Peyer's patch (tissue), 4 donors: Measurements from ENCODE around the gene BICRAL.
"Not testable (repeated sequence)": the region's sequence is repeated elsewhere in the genome, so short reads cannot be mapped to it uniquely, and the experiment has no call there.

Experiments used
- POLR2A ChIP-seq, 2 donors: fragments of 450-650 bp; IDR thresholded peaks; one replicate each; pipeline ENCODE4 v1.5.1; 2017; ENCODE audit warnings: antibody characterized with exemption in 2 of 2, mild to moderate bottlenecking in 2 of 2, moderate library complexity in 2 of 2
- TF ChIP-seq, protein P1 (sequence below), 6 experiments: fragments of 450-650 bp in 4 of 6; fragments of 200-600 bp in 2 of 6; sonication (generic) in 1 of 6; IDR thresholded peaks; one replicate each; pipeline ENCODE4 v1.5.1; 2017 to 2019; ENCODE audit warnings: antibody characterized with exemption in 6 of 6, mild to moderate bottlenecking in 3 of 6, moderate library complexity in 1 of 6

DNA sequence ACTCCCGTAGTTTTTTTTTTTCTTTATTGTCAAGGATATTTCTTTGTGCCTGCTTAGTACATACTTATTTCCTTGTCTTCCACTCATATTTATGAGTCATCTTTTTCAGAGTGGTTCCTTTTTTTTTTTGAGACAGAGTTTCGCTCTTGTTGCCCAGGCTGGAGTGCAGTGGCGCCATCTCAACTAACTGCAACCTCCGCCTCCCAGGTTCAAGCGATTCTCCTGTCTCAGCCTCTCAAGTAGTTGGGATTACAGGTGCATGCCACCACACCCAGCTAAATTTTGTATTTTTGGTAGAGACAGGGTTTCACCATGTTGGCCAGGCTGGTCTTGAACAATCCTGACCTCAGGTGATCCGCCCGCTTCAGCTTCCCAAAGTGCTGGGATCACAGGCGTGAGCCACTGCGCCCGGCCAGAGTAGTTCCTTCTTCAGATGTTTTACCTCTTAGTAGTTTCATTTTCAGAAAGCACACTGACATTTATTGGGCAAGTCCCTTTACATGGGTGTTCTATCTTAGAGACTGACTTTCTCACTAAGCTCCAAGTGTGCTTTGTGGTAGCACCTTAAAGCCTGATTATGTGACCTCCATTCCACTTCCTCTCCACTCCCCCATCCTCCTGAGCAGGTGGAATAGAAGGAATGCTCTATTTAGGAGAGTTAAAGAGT lies 6.9 kb upstream of the BICRAL start:
- TF ChIP-seq, protein P1, sequence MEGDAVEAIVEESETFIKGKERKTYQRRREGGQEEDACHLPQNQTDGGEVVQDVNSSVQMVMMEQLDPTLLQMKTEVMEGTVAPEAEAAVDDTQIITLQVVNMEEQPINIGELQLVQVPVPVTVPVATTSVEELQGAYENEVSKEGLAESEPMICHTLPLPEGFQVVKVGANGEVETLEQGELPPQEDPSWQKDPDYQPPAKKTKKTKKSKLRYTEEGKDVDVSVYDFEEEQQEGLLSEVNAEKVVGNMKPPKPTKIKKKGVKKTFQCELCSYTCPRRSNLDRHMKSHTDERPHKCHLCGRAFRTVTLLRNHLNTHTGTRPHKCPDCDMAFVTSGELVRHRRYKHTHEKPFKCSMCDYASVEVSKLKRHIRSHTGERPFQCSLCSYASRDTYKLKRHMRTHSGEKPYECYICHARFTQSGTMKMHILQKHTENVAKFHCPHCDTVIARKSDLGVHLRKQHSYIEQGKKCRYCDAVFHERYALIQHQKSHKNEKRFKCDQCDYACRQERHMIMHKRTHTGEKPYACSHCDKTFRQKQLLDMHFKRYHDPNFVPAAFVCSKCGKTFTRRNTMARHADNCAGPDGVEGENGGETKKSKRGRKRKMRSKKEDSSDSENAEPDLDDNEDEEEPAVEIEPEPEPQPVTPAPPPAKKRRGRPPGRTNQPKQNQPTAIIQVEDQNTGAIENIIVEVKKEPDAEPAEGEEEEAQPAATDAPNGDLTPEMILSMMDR (IDR thresholded peaks at IDR 0.05): not testable (repeated sequence)
- TF ChIP-seq POLR2A (IDR thresholded peaks at IDR 0.05): not testable (repeated sequence)
